ENCODE data around the gene AFAP1L1. TPM values are rescaled to one million over a fixed set of nuclear protein-coding genes. Genes with fewer than 3 reads are reported as not detected.

Gene AFAP1L1
- total and polyA plus RNA-seq, 2 of the 13 experiments (the other 11 are each of a cell fraction or from before 2014, with no cell fraction given), result 0.38 to 1.0 TPM

DNA sequence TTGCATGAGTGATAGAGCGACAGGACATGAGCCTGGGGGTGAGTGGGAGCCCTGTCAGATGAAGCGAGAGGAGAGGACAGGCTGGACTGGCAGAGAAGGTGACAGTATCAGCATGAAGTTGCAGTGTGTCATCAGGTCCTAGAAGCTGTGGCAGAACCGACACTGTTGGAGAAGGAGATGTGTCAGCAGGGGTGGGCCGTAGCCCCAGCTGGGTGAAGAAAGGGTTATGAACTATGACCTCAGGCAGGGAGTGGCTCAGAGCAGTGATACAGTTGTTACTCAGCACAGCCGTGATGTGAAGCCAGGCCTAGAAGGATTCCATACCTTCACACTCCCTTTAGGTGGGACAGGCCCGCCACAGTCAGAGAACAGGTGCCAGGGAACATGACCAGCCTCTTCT, 93.8 kb downstream of the AFAP1L1 start:
- POLR2A ChIA-PET, result interaction anchor here (1.3 kb wide), 1 partner anchor 45 kb away, joined by 4 read pairs; no protein-coding TSS in a partner anchor
- Histone ChIP-seq H3K27ac (ENCODE audit: extremely low read length, insufficient read depth, low read length) (no peak overlapping the region), H4K20me1 (ENCODE audit: insufficient read depth, low read length) (no peaks in the 10 kb centered on the region), H3K36me3 (replicated peaks in 1 of 2; ENCODE audit: control insufficient read depth in 1 of 2, insufficient read depth in 2 of 2, low read length in 2 of 2) (no peaks in the 10 kb centered on the region), H3K4me1 (ENCODE audit: insufficient read depth, low read length) (peaks cover 41% of the 10 kb centered on the region), H3K9ac (ENCODE audit: insufficient read depth, low read depth, low read length) (no peak overlapping the region), H3K79me2 (ENCODE audit: insufficient read depth, low read length) (no peaks in the 10 kb centered on the region), H3K4me2 (ENCODE audit: low read depth, low read length) (no peak overlapping the region), H2AFZ (ENCODE audit: low read length) (no peak overlapping the region), H3K27me3 (ENCODE audit: control insufficient read depth in 1 of 2, insufficient read depth in 2 of 2, low read length in 2 of 2) (no peaks in the 10 kb centered on the region; a peak in 1 of 5 replicates), H3K9me3 (ENCODE audit: low read length) (no peaks in the 10 kb centered on the region), H3K4me3 (replicated peaks in 1 of 3; ENCODE audit: insufficient read depth in 1 of 3, low read depth in 2 of 3, low read length in 3 of 3) (no peak overlapping the region)
- intact Hi-C loops (cut with micrococcal nuclease; ENCODE audit: unreplicated experiment), result no loop called here
- in situ Hi-C loops (cut with HindIII; ENCODE audit: extremely low pct_ligation_motif_present, low pct_unique_long_range_greater_than_20kb), result loop anchor here (5.0 kb wide), 1 partner anchor 197 kb away; no protein-coding TSS in a partner anchor
- TF ChIP-seq ZNF737 (CRISPR knock-in tag; IDR thresholded peaks at IDR 0.05; ENCODE audit: borderline replicate concordance), result no peak
- TF ChIP-seq NR2C2 (CRISPR knock-in tag; IDR thresholded peaks at IDR 0.05; ENCODE audit: borderline replicate concordance), result peak; percentile 55; the same call in 1 of the 2 replicates
- TF ChIP-seq POGZ (CRISPR knock-in tag; IDR thresholded peaks at IDR 0.05), result no peak
- BruUV-seq (replicated peaks), result no TSS peak
- 22% methylated on average over 3 of the region's 6 CpGs for WGBS (ENCODE audit: low lambda C conversion rate)
- DNase-seq (ENCODE audit: low spot score) (no peak), FAIRE-seq (no peak), ATAC-seq (no peak)
- CTCF ChIA-PET (ENCODE audit: low intra/inter-chr PET ratio, low total read pairs), result interaction anchor here (1.1 kb wide), 1 partner anchor 48 kb away, joined by 3 read pairs; no protein-coding TSS in a partner anchor

GRCh38 chr5:149366169-149366729, 94.6 kb downstream of the AFAP1L1 start:
- peak; percentile 28 for DNase-seq (ENCODE audit: low spot score)
- Histone ChIP-seq H3K4me1 (ENCODE audit: insufficient read depth, low read length) (peaks cover 41% of the 10 kb centered on the region), H3K79me2 (ENCODE audit: insufficient read depth, low read length) (no peaks in the 10 kb centered on the region), H2AFZ (ENCODE audit: low read length) (no peak overlapping the region), H3K4me3 (replicated peaks in 1 of 3; ENCODE audit: insufficient read depth in 1 of 3, low read depth in 2 of 3, low read length in 3 of 3) (no peak overlapping the region), H3K27ac (ENCODE audit: extremely low read length, insufficient read depth, low read length) (no peak overlapping the region), H3K4me2 (ENCODE audit: low read depth, low read length) (peak overlapping the region; percentile 28; the same call in 1 of the 2 replicates), H3K36me3 (replicated peaks in 1 of 2; ENCODE audit: control insufficient read depth in 1 of 2, insufficient read depth in 2 of 2, low read length in 2 of 2) (no peaks in the 10 kb centered on the region), H3K9ac (ENCODE audit: insufficient read depth, low read depth, low read length) (no peak overlapping the region), H3K27me3 (ENCODE audit: control insufficient read depth in 1 of 2, insufficient read depth in 2 of 2, low read length in 2 of 2) (no peaks in the 10 kb centered on the region; a peak in 1 of 5 replicates), H4K20me1 (ENCODE audit: insufficient read depth, low read length) (no peaks in the 10 kb centered on the region), H3K9me3 (ENCODE audit: low read length) (no peaks in the 10 kb centered on the region)
- FAIRE-seq, result no peak
- TF ChIP-seq CEBPB (IDR thresholded peaks at IDR 0.05; ENCODE audit: borderline replicate concordance, low read depth, low read length), result peak; percentile 25; the same call in 1 of the 2 replicates
- no peak for TF ChIP-seq ZNF816 (CRISPR knock-in tag; IDR thresholded peaks at IDR 0.05; ENCODE audit: borderline replicate concordance)
- peak; percentile 56; the same call in 1 of the 2 replicates for TF ChIP-seq ZMYM3 (CRISPR knock-in tag; IDR thresholded peaks at IDR 0.05)
- peak; percentile 56 for TF ChIP-seq HNF4A (CRISPR knock-in tag; IDR thresholded peaks at IDR 0.05)
- no peak for TF ChIP-seq GPN1 (CRISPR knock-in tag; IDR thresholded peaks at IDR 0.05; ENCODE audit: borderline replicate concordance)
- peak; percentile 28; the same call in 1 of the 2 replicates for TF ChIP-seq CEBPG (CRISPR knock-in tag; IDR thresholded peaks at IDR 0.05)
- TF ChIP-seq ZNF629 (CRISPR knock-in tag; conservative IDR thresholded peaks at IDR 0.05), result peak; percentile 94
- WGBS (ENCODE audit: low lambda C conversion rate), result 0% methylated on average over 1 of the region's 1 CpG
- POLR2A ChIA-PET, result interaction anchor here (1.3 to 1.8 kb wide), 3 partner anchors 8 to 45 kb away, joined by 4 to 9 read pairs (median 7); partner anchors contain the start of genes GRPEL2 and PCYOX1L
- CTCF ChIA-PET (ENCODE audit: low intra/inter-chr PET ratio, low total read pairs), result interaction anchor here (1.1 to 2.6 kb wide), 2 partner anchors 49 to 65 kb away, joined by 3 to 23 read pairs; no protein-coding TSS in a partner anchor
- in situ Hi-C loops (cut with HindIII; ENCODE audit: extremely low pct_ligation_motif_present, low pct_unique_long_range_greater_than_20kb), result loop anchor here (5.0 kb wide), 1 partner anchor 196 kb away; no protein-coding TSS in a partner anchor
- peak; percentile 51 for ATAC-seq
- no TSS peak for BruUV-seq (replicated peaks)
- intact Hi-C loops (cut with micrococcal nuclease; ENCODE audit: unreplicated experiment), result no loop called here

All from HepG2 (cell line).